ENCODE results near the gene C9orf72. TPM values are rescaled to one million over a fixed set of nuclear protein-coding genes. Genes with fewer than 3 reads are reported as not detected.

The C9orf72 gene
- total RNA-seq, 1 experiment from 2014 or later = 4.9 TPM

DNA sequence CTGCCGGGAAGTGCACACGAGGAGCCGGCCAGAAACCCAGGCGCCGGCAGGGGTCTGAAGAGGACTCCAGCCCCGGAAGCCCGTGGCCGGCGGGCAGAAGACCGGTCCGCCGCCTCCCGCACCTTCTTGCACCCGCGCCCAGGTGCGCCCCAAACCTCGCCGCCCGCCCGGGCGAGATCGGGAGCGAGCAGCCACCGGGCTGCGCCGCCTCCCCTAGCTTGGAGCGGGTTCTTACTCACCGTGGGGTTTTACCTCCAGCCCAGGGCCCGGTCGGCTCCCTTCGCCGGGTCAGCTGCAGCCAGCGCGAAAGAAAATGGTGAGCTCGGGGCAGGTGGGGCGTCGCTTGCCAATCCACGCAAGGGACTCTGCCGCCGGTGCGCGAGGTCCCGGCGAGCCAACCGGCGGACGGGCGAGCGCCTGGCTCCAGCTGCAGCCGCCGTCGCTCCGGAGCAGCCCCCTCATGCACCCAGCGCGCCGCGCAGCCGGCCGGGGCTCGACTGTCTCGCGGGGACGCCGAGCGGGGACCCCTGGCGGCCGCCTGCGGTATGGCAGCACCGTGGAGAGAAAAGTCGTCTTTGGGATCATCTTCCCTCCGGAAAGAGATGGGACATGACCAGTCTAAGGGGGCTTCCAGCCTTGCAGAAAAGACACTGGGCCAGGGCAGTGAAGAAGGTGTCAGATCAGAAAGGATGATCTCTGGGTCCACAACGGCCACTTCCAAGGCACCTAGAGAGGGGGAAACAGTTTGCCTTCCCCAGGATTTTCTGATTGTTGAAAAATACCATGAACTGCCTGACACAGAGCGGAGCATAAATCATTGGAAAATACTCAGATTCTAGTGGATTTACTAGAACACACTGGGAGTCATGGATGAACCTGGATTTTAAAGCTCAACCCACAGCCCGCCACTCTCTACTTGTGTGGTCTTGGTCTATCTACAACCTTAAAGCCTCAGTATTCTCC is 43.7 kb downstream of the C9orf72 start, which contains the start of gene MOB3B:
Gene MOB3B (minus strand): TSS at position 499 of the 963 bp plus-strand sequence. CDS start 74,264 bp downstream, outside the sequence.
- H3K4me2 ChIP-seq = peak within 1 kb of the TSS; percentile 83
- no peaks in the 10 kb centered on the region for H3K79me2 ChIP-seq (ENCODE audit: low read depth)
- TF ChIP-seq, protein P1, sequence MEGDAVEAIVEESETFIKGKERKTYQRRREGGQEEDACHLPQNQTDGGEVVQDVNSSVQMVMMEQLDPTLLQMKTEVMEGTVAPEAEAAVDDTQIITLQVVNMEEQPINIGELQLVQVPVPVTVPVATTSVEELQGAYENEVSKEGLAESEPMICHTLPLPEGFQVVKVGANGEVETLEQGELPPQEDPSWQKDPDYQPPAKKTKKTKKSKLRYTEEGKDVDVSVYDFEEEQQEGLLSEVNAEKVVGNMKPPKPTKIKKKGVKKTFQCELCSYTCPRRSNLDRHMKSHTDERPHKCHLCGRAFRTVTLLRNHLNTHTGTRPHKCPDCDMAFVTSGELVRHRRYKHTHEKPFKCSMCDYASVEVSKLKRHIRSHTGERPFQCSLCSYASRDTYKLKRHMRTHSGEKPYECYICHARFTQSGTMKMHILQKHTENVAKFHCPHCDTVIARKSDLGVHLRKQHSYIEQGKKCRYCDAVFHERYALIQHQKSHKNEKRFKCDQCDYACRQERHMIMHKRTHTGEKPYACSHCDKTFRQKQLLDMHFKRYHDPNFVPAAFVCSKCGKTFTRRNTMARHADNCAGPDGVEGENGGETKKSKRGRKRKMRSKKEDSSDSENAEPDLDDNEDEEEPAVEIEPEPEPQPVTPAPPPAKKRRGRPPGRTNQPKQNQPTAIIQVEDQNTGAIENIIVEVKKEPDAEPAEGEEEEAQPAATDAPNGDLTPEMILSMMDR (conservative IDR thresholded peaks at IDR 0.05) = peak; percentile 79
- TF ChIP-seq EZH2 (IDR thresholded peaks at IDR 0.05; ENCODE audit: low read depth) = no peak
- DNase-seq = peak in 1 of 2 experiments; percentile 72
- H3K27ac ChIP-seq = no peak within 1 kb of the TSS
- H3K9me2 ChIP-seq (ENCODE audit: insufficient read depth) = no peaks in the 10 kb centered on the region
- peak within 1 kb of the TSS; percentile 75 for H2AFZ ChIP-seq
- H3K36me3 ChIP-seq (ENCODE audit: low read depth) = no peaks in the 10 kb centered on the region
- peak within 1 kb of the TSS; percentile 75 for H3K4me3 ChIP-seq
- ChIA-PET CTCF (interaction anchor here (1.5 kb wide), 1 partner anchor 196 kb away, joined by 9 read pairs; no protein-coding TSS in a partner anchor), POLR2A (ENCODE audit: unreplicated experiment) (no interaction called here)
- H3K4me1 ChIP-seq (replicated peaks; ENCODE audit: insufficient read depth) = 0 out of 2 replicates have a peak, but pooled peaks cover 2% of the 10 kb centered on the region
- no TSS peak for BruUV-seq (replicated peaks)
- no peaks in the 10 kb centered on the region for H4K20me1 ChIP-seq (ENCODE audit: insufficient read depth)
- H3K9me3 ChIP-seq (ENCODE audit: insufficient read depth, low read depth) = no peaks in the 10 kb centered on the region
- 0 out of 2 replicates have a peak, but pooled peaks cover 3% of the 10 kb centered on the region for H3K27me3 ChIP-seq (ENCODE audit: insufficient read depth, low read depth)
- intact Hi-C loops (cut with micrococcal nuclease; ENCODE audit: unreplicated experiment) = loop anchor here (1.0 to 2.0 kb wide), 3 partner anchors 103 to 196 kb away; no protein-coding TSS in a partner anchor
- no peaks in the 10 kb centered on the region for H3F3A ChIP-seq (ENCODE audit: insufficient read depth, low read depth)

DNA sequence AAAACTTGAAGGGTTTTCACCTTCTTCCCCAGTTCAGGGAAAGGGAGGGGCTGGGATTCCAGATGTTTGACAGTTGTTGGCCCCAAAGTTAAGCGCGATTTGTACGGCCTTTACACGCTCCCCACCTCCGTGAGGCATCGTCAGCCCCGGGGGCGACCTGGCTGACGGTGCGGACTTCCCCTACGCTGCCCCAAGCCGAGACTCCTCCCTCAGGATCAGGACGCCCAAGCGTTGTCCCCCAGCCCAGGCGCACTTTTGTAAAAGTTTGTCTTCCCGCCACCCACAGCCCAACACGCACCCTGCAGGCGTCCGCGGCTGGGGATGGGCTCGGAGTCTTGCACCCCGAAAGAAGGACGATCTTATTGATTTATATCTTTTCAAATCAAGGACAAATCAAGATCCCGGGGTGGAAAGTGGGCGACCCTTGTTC is 44.4 kb downstream of the C9orf72 start:
- ChIA-PET CTCF (interaction anchor here (0.6 to 1.5 kb wide), 2 partner anchors 196 to 425 kb away, joined by 4 to 9 read pairs; no protein-coding TSS in a partner anchor), POLR2A (ENCODE audit: unreplicated experiment) (interaction anchor here (0.6 kb wide), 1 partner anchor 18 kb away, joined by 6 read pairs; no protein-coding TSS in a partner anchor)
- Histone ChIP-seq H3K9me3 (ENCODE audit: insufficient read depth, low read depth) (no peaks in the 10 kb centered on the region), H3K4me2 (peak overlapping the region; percentile 83), H4K20me1 (ENCODE audit: insufficient read depth) (no peaks in the 10 kb centered on the region), H3K9me2 (ENCODE audit: insufficient read depth) (no peaks in the 10 kb centered on the region), H3K4me3 (peak overlapping the region; percentile 75), H3K27ac (no peak overlapping the region), H3F3A (ENCODE audit: insufficient read depth, low read depth) (no peaks in the 10 kb centered on the region), H2AFZ (peak overlapping the region; percentile 75), H3K36me3 (ENCODE audit: low read depth) (no peaks in the 10 kb centered on the region), H3K79me2 (ENCODE audit: low read depth) (no peaks in the 10 kb centered on the region), H3K27me3 (ENCODE audit: insufficient read depth, low read depth) (0 out of 2 replicates have a peak, but pooled peaks cover 3% of the 10 kb centered on the region), H3K4me1 (replicated peaks; ENCODE audit: insufficient read depth) (no peaks in the 10 kb centered on the region)
- DNase-seq = peak in 1 of 2 experiments; percentile 28
- TF ChIP-seq EZH2 (IDR thresholded peaks at IDR 0.05; ENCODE audit: low read depth) = no peak
- TF ChIP-seq, protein P1 (conservative IDR thresholded peaks at IDR 0.05) = no peak
- intact Hi-C loops (cut with micrococcal nuclease; ENCODE audit: unreplicated experiment) = loop anchor here (1.0 to 2.0 kb wide), 3 partner anchors 102 to 196 kb away; no protein-coding TSS in a partner anchor
- TSS peak; percentile 59 for BruUV-seq (replicated peaks)
